Peyer's patch (tissue), 4 donors: ENCODE results near the gene OR2AK2.

ENCODE experiments used
- POLR2A ChIP-seq, 2 donors: fragments of 450-650 bp; IDR thresholded peaks; one replicate each; pipeline ENCODE4 v1.5.1; 2017; ENCODE audit warnings: antibody characterized with exemption in 2 of 2, mild to moderate bottlenecking in 2 of 2, moderate library complexity in 2 of 2
- TF ChIP-seq, protein P1 (sequence below), 6 experiments: fragments of 450-650 bp in 4 of 6; fragments of 200-600 bp in 2 of 6; sonication (generic) in 1 of 6; IDR thresholded peaks; one replicate each; pipeline ENCODE4 v1.5.1; 2017 to 2019; ENCODE audit warnings: antibody characterized with exemption in 6 of 6, mild to moderate bottlenecking in 3 of 6, moderate library complexity in 1 of 6

DNA sequence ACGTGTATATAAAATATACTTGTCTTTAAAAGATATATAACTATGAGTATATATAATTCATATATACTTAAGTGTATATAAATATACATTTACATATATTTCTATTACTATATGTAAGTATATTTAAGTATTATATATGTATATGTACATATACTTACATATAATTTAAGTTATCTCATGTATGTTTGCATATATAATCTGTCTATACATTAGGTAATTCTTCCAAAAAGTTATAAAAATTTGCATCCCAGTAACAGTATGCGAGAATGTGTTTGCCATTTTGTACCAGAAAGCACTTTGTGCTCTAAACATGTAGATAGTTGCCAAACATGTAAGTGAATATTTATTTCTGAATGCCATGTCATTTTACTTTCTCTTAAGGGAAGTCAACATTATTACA is at the start of gene OR2AK2:
- TF ChIP-seq, protein P1, sequence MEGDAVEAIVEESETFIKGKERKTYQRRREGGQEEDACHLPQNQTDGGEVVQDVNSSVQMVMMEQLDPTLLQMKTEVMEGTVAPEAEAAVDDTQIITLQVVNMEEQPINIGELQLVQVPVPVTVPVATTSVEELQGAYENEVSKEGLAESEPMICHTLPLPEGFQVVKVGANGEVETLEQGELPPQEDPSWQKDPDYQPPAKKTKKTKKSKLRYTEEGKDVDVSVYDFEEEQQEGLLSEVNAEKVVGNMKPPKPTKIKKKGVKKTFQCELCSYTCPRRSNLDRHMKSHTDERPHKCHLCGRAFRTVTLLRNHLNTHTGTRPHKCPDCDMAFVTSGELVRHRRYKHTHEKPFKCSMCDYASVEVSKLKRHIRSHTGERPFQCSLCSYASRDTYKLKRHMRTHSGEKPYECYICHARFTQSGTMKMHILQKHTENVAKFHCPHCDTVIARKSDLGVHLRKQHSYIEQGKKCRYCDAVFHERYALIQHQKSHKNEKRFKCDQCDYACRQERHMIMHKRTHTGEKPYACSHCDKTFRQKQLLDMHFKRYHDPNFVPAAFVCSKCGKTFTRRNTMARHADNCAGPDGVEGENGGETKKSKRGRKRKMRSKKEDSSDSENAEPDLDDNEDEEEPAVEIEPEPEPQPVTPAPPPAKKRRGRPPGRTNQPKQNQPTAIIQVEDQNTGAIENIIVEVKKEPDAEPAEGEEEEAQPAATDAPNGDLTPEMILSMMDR (IDR thresholded peaks at IDR 0.05), result no peak
- no peak for TF ChIP-seq POLR2A (IDR thresholded peaks at IDR 0.05)
